NCI-H1930 (cell line): ENCODE results near the gene IQCE.
"Not testable (repeated sequence)": the region's sequence is repeated elsewhere in the genome, so short reads cannot be mapped to it uniquely, and the experiment has no call there.

Source experiments
- DNase-seq, 2 experiments: peaks; one replicate each; lab custom pipeline; 2025; lab: John Stamatoyannopoulos, UW

IQCE gene

DNA sequence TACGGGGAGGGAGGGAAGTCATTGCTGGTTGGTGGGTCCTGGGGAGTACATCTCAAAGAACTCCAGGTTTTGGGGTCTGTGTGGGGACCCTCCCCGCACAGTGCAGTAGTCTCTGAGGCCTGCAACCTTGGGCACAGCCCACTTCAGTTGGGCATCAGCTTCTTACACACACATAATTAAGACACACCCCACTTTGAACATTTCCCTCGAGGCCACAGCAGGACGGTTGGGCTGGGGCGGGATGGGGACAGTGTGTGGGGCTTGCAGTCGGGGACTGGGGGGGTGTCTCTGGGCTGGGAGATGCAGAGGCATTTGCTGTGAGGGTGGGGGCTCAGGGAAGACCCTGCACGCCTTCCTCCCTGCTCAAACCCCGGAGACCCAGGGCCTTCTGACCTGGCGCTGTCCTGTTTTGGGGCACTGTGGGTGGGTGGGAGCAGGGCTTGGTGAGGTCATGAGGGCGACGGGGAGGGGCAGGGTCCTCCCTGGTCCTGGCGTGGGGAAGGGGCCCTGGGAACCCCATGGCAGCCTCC lies 38.0 kb upstream of the IQCE start:
- DNase-seq: no peak

DNA sequence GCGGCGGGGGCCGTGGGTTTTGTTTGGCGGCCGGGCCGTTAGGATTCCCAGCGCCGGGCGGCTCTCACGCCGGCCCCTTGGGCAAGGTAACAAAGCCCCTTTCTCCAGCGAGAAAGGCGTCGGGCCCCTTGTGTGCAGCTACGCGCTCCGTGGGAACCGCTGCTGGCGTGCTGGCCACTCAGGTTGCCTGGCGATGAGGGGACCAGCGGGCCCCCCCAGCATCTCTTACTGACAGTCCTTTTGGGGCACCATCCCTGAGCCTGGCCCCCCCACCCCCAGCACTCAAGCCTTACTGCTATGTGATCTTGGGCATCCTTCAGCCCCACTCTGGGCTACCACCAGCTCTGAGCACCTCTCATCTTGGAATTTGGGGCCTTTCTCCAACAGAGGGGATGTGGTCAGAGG lies 37.4 kb upstream of the IQCE start:
- no peak for DNase-seq

DNA sequence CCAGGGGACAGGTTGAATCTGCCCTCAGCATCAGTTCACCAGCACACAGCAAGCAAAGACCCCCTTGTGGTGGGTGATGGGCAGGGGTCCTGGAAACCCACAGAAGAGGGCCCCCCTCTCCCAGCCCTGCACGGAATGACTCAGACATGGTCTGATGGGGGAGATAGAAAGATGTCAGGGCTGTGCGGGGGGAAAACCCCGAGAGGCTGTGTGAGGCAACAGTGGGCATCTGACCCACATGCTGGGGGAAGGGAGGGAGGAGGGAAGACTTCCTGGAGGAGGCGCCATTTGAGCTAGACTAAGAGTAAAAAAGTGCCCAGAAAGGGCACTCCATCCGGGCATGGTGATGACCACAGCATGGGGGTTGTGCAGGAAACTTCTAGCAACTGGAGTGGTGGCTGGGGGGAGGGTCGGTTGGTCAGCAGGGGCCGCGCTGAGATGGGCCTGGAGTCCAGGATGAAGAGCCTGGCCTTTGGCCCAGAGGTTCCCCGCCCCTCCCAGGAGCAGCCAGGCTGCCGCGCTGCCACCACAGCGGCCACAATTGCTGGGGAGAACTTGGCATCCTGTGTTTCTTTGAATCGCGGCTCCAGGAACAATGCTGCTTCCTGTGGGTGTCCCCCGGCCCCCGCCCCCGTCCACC lies 36.7 kb upstream of the IQCE start:
- DNase-seq: no peak

DNA sequence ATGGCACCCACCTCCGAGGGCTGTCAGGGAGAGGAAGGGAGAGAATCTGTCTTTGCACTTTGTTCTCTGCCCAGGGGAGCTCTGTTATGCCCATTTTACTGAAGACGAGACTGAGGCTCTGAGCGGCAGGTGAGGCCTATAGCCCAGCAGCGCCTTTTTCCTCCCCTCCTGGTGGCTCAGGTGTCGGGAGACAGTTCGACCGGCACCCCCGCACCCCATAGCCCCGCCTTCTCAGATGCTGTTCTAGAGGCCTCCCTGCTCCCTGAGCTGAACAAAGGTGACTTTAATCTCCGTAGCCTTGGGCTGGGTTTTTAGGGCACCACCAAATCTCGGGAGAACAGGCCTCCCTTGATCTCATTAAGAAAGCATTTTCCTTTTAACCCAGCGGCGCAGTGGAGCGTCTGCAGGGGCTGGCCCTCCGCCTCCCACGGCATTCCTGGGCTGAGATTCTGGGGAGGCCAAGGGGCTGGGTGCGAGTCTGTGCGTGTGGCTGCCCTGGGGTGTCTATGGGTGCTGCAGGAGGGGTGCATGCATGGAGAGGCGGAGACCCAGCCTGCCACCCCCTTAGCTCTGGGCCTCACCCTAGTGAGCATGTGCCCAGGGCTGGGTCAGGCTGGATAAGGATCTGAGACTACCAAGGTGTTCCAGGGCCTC lies 35.9 kb upstream of the IQCE start:
- DNase-seq: no peak

DNA sequence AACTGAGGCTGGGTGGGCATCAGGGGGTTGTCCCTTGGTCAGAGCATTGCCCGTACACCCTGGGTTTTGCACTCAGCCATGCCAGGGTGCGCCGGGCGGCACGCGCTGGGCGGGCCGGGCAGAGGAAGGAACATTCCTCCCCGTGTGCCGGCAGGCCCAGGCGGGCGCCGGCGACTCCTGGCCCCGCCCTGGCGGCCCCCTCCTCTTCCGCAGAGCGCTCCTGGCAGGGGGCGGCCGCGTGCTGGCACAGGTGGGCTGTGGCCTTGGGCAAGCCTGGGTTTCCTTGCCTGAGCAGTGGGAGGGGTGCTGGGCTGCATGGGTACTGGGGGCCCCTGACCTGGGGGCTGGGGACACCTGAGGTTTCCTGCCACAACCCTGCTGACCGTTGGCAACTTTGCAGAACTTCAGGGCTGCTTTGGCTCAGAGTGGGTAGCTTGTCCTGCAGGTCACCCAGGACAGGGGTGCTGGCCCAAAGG lies 35.3 kb upstream of the IQCE start:
- no peak for DNase-seq

DNA sequence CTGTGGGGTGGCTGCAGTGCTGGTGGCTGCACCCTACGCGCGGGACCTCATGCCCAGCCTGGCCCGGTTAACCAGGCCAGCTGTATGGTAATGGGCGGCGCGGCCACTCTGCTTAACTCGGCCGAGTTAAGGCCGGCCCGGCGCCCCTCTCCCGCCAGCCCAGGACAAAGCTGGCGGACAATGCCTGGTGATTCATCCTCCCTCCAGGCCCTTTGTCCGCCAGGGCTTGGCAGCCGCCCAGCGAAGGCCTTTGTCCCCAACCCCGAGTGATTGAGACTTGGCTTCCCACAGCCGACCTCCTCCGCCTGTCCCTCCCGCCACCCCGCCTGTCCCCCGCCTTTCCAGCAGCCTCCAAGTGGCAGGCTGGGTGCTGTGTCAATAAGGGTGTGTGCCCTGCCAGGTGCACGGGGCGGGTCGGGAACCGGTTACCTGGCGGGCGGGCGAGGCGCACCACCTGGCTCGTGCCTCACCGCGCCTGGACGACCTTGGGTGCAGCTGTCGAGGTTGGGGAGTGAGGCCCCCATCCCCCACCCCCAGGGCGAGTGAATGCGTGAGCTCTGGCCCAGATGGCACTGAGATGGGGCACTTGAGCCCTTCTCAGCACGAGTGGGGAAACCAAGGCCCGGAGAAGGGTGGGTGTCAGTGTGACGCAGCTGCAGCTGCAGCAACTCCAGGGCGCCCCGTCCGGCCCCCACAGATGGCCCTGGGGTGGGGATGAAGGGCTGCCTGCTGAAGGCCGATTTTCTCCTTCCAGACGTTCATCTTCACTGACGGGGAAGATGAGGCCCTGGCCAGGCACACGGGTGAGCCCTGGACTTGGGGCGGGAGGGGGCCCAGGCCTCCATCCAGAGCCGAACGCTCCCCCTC lies 34.6 kb upstream of the IQCE start:
- DNase-seq: peak; percentile 14 to 20

DNA sequence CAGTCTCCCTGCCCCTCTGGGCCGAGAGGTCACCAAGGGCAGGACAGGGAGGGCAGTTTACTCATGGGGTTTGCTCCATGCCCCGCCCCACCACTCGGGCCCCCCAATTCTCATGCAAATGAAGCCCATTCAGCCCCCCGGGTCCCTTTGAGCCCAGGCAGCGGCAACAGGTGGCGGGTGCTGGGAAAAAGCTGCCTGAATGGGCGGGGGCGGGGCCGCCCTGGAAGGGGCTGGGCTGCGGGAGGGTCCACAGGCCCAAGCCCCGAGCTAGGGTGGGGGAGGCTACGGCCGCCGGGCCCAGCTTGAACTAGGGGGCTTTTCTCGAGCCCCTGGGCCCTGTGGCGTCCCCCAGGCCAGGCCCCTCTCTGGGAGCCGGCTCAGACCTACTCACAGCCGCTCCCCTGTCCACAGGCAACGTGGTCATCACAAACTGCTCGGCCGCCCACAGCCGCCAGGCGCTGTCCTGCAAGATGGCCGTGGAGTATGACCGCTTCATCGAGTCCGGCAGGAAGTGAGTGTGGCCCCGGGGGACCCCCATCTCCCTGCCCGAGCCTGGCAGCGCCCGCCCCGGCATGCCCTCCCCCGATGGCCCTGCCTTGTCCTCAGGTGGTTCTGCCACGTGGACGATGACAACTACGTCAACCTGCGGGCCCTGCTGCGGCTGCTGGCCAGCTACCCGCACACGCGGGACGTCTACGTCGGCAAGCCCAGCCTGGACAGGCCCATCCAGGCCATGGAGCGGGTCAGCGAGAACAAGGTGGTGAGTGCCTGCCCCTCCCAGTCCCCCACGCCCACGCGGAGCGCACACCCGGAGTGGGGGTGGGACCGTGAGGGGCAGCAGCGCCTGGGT lies 33.7 kb upstream of the IQCE start:
- no peak for DNase-seq

DNA sequence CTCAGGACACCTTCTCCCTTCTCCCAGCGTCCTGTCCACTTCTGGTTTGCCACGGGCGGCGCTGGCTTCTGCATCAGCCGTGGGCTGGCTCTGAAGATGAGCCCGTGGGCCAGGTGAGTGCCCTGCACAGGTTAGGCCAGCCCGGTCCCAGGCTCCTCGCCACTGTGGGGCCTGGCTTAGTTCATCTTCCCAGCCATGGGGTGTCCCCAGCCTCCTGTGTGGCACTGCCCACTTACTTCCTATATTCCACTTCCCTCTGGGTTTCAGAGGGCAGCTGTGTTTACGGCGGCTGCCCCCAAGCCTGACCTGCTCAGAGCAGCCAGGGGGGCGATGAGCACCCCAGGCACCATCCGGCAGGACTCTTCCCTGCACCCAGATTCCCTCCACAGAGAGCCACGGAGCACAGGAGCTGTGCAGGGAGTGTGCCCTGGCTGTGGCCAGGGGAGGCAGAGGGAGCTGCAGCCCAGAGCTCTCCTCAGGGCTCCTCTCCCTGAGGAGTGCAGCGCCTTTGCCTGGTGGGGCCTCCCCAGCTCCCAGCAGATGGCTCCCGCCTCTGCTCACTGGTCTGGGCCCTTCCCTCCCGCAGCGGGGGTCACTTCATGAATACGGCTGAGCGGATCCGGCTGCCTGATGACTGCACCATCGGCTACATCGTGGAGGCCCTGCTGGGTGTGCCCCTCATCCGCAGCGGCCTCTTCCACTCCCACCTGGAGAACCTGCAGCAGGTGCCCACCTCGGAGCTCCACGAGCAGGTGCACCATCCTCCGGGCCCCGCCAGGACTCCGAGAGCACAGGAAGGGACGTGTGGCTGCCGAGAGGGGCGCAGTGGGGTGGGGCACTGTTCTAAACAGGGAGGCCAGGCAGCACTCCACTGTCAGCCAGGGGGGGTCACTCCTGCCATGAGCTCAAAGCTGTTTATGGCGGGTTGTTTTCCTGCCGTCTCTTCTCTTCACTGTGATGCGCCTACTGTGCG lies 32.8 kb upstream of the IQCE start:
- DNase-seq: no peak

DNA sequence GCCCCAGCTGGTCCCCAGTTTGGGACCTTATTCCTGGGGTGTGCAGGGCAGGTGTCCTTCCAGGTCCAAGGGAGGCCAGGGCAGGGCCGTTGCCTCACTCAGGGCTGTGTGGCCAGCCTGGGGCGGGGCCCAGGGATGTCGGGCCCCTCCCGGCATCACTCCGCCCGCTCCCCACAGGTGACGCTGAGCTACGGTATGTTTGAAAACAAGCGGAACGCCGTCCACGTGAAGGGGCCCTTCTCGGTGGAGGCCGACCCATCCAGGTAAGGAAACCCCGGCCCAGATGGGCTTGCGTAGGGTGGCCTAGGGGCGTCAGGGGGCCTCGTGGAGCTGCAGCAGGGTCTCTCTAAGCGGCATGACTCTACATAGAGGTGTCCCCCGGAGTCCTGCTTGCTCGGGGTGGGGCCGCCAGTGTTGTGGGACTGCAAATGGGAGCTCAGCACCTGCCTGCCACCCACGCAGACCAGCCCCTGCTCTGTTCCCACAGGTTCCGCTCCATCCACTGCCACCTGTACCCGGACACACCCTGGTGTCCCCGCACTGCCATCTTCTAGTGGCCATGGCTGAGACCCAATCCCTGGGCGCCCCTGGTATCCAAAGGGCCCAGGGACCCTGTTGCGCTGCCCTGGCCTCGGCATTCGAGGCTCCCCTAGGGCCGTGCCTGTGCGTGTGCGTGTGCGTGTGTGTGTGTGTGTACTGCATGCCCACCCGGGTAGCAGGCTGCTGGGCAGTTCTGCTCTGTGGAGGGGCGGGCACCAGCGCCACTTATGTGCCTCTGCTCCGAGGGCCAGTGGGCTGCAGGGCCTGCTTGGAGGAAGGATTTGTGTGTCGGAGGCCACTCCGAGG lies 31.9 kb upstream of the IQCE start:
- no peak for DNase-seq

DNA sequence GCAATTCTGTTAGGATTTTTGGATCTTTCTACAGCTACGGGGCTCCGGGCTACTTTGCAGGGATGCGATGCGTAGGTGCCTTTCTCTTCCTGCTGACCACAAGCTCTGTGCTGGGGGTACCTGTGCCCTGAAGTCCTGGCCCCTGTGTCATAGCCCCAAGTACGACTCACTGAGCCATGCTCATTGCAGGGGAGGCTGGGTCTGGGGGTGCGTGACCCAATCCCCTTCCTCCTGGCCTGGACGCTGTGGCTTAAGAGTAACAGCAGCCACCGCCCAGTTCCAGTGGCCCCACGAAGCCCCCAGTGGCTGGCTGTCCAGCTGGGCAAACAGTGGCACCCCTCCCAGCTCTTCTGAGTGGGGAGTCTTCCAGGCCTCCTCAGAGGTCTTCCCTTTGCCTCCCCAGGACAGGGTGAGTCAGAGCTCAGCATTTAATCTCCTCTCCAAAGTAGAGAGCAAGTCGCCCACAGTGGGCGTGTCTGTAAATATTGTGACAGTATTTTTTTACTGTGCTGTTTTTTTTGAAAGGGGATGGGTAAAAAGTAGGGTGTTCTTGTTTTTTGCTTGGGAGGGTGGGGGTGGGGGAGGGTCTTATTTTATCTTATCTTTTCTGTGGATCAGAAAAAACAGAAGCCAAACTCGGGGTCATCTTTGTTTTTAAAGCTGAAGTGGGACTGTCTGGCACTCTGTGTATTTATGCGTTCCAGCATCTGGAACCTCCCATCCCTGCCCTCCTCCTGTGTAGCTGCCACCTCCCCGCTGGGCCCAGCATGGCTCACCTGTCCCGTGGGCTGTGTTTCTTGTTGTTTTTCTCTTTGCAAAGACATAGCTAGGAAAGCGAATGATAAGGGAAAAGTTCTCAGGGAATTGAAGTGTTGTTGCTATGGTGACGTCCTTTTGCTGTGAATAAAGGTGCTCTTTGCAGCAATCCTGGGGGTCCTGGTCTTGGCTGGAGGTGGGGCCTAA lies 31.0 kb upstream of the IQCE start:
- no peak for DNase-seq

DNA sequence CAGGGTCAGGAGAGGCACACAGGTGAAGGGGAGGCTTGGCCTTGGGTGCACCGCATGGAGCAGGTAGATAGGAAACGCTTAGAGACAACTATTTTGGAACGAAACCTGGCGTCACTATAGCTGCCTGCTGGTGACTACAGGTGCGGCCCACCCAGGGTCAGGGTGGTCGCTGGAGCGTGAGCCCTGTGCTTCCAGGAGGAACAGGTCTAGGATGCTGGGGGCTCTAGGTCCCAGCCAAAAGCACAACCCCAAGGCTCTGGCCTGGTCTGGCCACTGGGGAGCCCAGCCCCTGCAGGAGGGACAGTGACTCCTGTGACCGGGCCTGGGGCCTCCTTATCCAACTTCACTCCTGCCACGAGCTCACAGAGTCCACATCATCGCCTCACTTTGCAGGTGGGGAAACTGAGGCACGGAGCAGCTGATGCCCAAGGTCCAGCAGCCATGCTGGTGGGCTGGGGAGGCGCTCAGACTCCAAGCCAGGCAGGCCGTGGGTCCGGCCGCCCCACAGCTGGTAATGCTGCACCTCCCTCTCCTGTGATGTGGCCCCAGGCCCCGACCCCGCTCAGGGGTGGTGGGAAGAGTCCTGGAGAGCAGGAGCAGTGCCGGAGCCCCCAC lies 30.2 kb upstream of the IQCE start:
- DNase-seq: no peak

DNA sequence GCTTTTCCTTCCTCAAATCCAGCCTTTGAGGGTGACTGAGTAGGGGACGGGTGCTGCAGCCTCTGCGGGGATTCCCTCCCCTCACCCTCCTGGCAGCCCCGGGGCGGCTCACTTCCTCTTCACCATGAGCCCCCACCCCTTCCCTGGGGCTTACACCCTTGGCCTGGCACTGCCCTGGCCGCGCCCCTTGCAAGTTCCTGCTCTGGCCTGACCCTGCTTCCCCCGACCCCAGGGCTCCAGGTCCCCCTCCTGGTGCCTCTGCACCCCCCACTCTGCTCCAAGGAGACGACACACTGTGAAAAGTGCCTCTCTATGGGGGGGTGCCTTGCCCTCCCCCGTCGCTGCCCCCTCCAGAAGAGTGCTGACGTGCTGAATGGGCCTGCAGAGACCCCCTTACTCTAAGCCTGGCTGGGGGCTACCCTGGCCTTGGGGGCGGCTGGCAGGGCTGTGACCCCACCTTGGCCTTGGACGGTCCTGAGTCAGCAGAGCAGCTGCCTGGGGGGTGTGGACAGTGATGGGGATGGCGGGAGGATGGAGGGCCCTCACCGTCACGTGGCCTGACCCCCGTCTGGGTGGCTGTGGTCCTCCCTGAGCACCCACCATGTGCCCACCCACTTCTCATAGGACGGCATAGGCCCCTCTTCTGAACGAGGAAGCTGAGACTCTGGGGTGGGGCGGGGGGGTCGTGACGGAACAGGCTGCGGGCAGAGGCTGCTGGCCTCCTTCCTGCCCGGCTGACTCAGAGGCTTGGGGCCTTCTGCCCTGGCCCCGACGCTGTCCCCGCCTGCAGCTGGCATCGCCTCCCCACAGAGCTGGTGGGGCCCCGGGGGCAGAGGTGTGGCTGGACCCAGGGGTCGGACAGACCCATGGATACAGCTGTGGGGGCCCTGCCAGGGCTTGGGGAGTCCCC lies 29.4 kb upstream of the IQCE start:
- DNase-seq: no peak

DNA sequence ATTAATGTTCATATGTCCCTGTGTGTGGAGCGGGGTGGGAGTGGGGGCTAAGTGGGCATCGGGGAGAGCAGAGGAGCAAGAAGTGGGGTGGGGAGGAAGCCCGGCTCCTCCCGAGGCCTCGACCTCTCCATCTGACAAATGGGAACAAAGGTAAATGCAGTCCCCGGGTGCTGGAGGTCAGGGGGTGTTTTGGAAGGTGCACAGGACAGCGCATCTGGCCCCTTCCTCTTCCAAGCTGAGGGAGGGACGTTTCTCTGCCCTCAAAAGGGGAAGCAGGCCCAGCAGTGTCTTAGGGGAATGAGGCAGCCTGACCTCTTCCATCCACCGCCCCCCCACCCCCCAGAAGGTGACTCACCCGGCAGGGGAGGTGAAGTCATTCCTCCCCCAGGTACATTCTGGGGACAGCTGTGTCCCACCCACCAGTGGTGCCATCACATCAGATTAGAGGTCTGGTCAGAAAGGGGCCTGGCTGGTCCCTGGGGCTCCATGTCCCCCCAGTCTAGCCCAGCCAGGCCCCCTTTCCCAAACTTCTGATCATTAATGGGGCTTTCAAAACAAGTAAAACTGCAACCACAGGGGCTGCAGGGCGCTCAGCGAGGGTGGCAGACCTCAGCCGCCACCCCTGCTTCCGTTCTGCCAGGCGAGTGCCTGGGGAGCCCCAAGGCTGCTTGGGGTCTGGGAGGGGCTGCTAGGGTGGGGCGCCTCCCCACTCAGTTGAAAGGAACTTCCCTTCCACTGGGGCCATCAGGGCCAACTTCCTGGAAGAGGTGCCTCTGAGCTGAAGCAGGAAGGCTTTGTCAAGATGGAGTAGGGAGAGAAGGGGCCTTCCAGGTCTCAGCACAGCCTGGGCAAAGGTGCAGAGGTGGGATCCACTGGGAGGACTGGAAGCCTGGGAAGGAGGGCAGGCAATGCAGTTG lies 28.4 kb upstream of the IQCE start:
- no peak for DNase-seq

DNA sequence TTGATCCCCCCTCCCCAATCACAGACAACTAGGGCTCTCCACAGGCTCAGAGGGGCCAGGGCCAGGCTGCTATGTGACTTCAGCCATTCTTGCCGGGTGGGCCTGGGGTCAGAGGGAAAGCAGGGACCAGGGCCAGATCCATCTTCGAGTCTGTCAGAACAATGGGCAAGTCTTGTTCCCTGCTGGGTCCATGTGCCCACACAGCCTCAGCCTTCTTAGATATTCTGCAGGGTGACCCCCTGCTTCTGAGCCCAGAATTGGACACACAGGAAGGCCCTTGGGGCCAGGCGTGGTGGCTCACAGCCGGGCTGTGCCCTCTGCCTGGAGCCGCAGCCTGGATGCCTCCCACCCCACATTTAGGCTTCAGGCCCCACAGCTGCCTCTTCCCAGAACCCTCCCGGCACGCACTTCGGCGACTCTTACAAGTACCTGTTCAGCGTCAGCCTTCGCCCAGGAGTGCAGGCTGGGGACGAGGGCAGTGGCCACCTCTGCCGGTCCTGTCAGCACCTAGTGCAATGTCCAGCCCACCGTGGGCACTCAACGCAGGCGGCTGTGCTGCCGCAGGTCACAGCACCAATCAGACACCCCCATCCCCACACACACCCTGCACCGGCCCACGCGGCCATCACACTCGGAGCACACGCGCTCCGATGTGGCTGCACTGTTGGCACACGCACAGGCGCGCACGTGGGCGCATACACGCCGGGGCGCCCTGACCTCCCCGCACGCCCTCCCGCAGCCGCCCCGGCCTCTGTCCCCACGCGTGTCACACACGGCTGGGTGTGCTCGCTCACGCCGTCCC lies 27.6 kb upstream of the IQCE start:
- DNase-seq: not testable (repeated sequence)

DNA sequence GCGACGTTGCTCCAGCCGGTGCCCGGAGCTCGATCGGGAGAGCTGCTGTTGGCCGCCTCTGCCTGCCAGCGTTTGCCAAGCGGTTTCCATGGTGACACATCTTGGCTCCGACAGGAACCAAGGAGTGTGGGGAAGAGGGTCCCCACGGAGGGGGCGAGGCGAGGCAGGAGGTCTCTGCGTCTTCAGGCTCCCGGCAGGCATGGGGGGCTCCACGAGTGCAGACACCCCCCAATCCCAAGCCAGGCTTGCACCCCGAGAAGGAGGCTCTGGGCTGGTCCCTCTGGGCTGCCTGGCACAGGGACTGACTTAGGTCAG lies 27.0 kb upstream of the IQCE start:
- not testable (repeated sequence) for DNase-seq
